ENCODE results near the gene KAT7.

DNA sequence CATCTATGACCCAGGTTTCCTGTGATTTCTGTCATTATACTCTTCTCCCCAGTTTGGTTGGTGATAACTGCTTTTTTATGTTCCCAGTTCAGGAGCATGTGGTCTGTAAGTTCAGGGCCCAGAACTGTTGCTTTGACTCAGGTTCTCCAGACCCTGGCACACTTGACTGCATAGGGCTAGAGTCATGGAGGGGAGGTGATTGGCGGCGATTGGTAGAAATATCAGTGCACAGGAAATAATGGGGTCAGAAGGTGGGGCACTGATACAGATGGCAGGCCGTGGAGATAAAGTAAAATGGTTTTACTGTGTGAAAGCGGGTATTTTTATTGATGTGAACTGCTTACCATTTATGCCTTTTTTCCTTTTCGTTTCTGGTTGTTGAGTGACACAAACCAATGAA, 30.7 kb downstream of the KAT7 start:
- TF ChIP-seq POLR2A (IDR thresholded peaks at IDR 0.05; ENCODE audit: borderline replicate concordance, extremely low read depth, insufficient read depth, insufficient read length), result no peak
- TF ChIP-seq ATF3 (IDR thresholded peaks at IDR 0.05), result no peak
- TF ChIP-seq, protein P1, sequence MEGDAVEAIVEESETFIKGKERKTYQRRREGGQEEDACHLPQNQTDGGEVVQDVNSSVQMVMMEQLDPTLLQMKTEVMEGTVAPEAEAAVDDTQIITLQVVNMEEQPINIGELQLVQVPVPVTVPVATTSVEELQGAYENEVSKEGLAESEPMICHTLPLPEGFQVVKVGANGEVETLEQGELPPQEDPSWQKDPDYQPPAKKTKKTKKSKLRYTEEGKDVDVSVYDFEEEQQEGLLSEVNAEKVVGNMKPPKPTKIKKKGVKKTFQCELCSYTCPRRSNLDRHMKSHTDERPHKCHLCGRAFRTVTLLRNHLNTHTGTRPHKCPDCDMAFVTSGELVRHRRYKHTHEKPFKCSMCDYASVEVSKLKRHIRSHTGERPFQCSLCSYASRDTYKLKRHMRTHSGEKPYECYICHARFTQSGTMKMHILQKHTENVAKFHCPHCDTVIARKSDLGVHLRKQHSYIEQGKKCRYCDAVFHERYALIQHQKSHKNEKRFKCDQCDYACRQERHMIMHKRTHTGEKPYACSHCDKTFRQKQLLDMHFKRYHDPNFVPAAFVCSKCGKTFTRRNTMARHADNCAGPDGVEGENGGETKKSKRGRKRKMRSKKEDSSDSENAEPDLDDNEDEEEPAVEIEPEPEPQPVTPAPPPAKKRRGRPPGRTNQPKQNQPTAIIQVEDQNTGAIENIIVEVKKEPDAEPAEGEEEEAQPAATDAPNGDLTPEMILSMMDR (IDR thresholded peaks at IDR 0.05 in 2 of 3, conservative IDR thresholded peaks at IDR 0.05 in 1 of 3; ENCODE audit: borderline replicate concordance in 1 of 3, insufficient read depth in 1 of 3, low read depth in 2 of 3, low read length in 2 of 3), result no peak
- TF ChIP-seq EZH2 (IDR thresholded peaks at IDR 0.05), result no peak
- TF ChIP-seq SIN3A (IDR thresholded peaks at IDR 0.05; ENCODE audit: low read depth), result no peak
- TF ChIP-seq EGR1 (IDR thresholded peaks at IDR 0.05; ENCODE audit: low read depth), result no peak
- no peak for TF ChIP-seq ELF1 (IDR thresholded peaks at IDR 0.05; ENCODE audit: borderline replicate concordance, low read depth)
- TF ChIP-seq TCF7L2 (IDR thresholded peaks at IDR 0.05; ENCODE audit: borderline replicate concordance, extremely low read depth, insufficient read depth, insufficient read length), result no peak
- no peak for TF ChIP-seq POLR2AphosphoS5 (IDR thresholded peaks at IDR 0.05; ENCODE audit: low read depth, low read length)
- TF ChIP-seq, protein P2, sequence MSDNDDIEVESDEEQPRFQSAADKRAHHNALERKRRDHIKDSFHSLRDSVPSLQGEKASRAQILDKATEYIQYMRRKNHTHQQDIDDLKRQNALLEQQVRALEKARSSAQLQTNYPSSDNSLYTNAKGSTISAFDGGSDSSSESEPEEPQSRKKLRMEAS (IDR thresholded peaks at IDR 0.05), result no peak
- no peak for TF ChIP-seq CEBPB (IDR thresholded peaks at IDR 0.05; ENCODE audit: low read depth)
- no peak for TF ChIP-seq EZH2phosphoT487 (IDR thresholded peaks at IDR 0.05; ENCODE audit: borderline replicate concordance)
- no peak for TF ChIP-seq SP1 (IDR thresholded peaks at IDR 0.05; ENCODE audit: low read depth)
- TF ChIP-seq REST (IDR thresholded peaks at IDR 0.05; ENCODE audit: low read depth), result no peak

Measured in HCT116 (cell line).